IMR-90 (cell line): ENCODE data around the gene LDLRAD4.

Source experiments
- CTCF ChIP-seq: conservative IDR thresholded peaks from 2 replicates; pipeline ENCODE4 v1.5.1; 2012; ENCODE audit warnings: mild to moderate bottlenecking, low read depth, low read length, improper control_type of control experiment
- NFE2L2 ChIP-seq: fragments of 150-350 bp; IDR thresholded peaks from 2 replicates; pipeline ENCODE4 v1.6.1; 2016; ENCODE audit warnings: low read depth, mild to moderate bottlenecking, low read length
- POLR2A ChIP-seq: IDR thresholded peaks from 2 replicates; pipeline ENCODE4 v1.6.1; 2012; ENCODE audit warnings: mild to moderate bottlenecking, low read depth, low read length
- RCOR1 ChIP-seq: IDR thresholded peaks from 2 replicates; pipeline ENCODE4 v1.6.1; 2012; ENCODE audit warnings: mild to moderate bottlenecking, low read length, improper control_type of control experiment; ENCODE audit not compliant: insufficient replicate concordance

- TF ChIP-seq RCOR1, result no peak
- no peak for TF ChIP-seq POLR2A
- TF ChIP-seq CTCF, result no peak
- TF ChIP-seq NFE2L2, result no peak
Observed at GRCh38 chr18:13465124-13465446, 246.5 kb downstream of the LDLRAD4 start.
